Stomach (tissue), 9 donors: ENCODE measurements around the gene NCOR1. TPM values are rescaled to one million over a fixed set of nuclear protein-coding genes. Genes with fewer than 3 reads are reported as not detected.

Experiments
- DNase-seq, 2 donors: peaks; one replicate each; pipeline versions ENCODE4 v3.0.0 to v3.0.0-alpha.2; 2013 to 2019
- H3K27ac ChIP-seq, 5 donors: fragments of 200-600 bp in 4 of 5; sonication (generic) in 4 of 5; one replicate each; pipeline ENCODE4 v1.5.1; 2013 to 2019; ENCODE audit warnings: mild to moderate bottlenecking in 1 of 5, moderate library complexity in 1 of 5
- H3K27me3 ChIP-seq, 3 donors: fragments of 200-600 bp; sonication (generic); one replicate each; pipeline ENCODE4 v1.5.1; 2017 to 2019; ENCODE audit warnings: mixed run types in 1 of 3
- H3K36me3 ChIP-seq, 4 donors: fragments of 200-600 bp; sonication (generic); 1 replicate in 3 of 4; 2 replicates in 1 of 4; pipeline ENCODE4 v1.5.1; 2016 to 2019
- H3K4me1 ChIP-seq, 4 donors: fragments of 200-600 bp; sonication (generic); one replicate each; pipeline ENCODE4 v1.5.1; 2016 to 2019
- H3K4me3 ChIP-seq, 4 donors: fragments of 200-600 bp; sonication (generic) in 3 of 4; one replicate each; pipeline ENCODE4 v1.5.1; 2016 to 2019; ENCODE audit warnings: mild to moderate bottlenecking in 1 of 4
- H3K9me3 ChIP-seq, 4 donors: fragments of 200-600 bp; sonication (generic); one replicate each; pipeline ENCODE4 v1.5.1; 2016 to 2019
- CTCF ChIP-seq, 7 experiments: fragments of 450-650 bp in 4 of 7; fragments of 200-600 bp in 3 of 7; sonication (generic) in 3 of 7; IDR thresholded peaks; one replicate each; pipeline ENCODE4 v1.5.1; 2016 to 2019; ENCODE audit warnings: antibody characterized with exemption in 7 of 7, control low read depth in 2 of 7, mild to moderate bottlenecking in 1 of 7
- EP300 ChIP-seq: sonication (generic); formaldehyde crosslinking; IDR thresholded peaks from one replicate; pipeline ENCODE4 v1.6.1; 2017; ENCODE audit warnings: antibody characterized with exemption
- POLR2A ChIP-seq, 4 donors: fragments of 450-650 bp; IDR thresholded peaks; one replicate each; pipeline ENCODE4 v1.6.1; 2016; ENCODE audit warnings: antibody characterized with exemption in 4 of 4, control low read depth in 2 of 4, mild to moderate bottlenecking in 1 of 4, moderate library complexity in 1 of 4
- POLR2AphosphoS5 ChIP-seq, 3 donors: sonication (generic); formaldehyde crosslinking; IDR thresholded peaks; one replicate each; pipeline ENCODE4 v1.6.1; 2016; ENCODE audit warnings: antibody characterized with exemption in 3 of 3
- WGBS, 5 donors: extraction: QIAGEN DNeasy Blood & Tissue Kit in 3 of 5; methylation state at CpG; one replicate each; pipeline versions ENCODE4 v1.1.5 to v1.1.7; 2013 to 2018; 5-methylcytosine and 5-hydroxymethylcytosine counted together
- intact Hi-C: fragments of 100-400 bp; cut with DNase I; formaldehyde crosslinking; loops from one replicate; pipeline ENCODE4 v1.15.1; 2023; ENCODE audit warnings: low total_unique reads
- polyA plus RNA-seq, 3 donors: library from polyadenylated mRNA; stranded (reverse); fragments of 200-250 nt; gene quantifications; one replicate each; pipeline ENCODE4 v1.2.3, GENCODE V29; 2013
- total RNA-seq, 5 donors: library from RNA; depleted of rRNA; stranded (reverse); fragments of >200 nt; gene quantifications; one replicate each; pipeline versions ENCODE4 v1.1.0 to v1.2.3, GENCODE V29; 2014 to 2016
- donor health status: healthy with polysubstance abuse.
- donor health status: Bipolar disorder and iron deficiency.
- donor health status: healthy.

NCOR1 gene
- total and polyA plus RNA-seq, 8 donors = 28.7 to 444 (median 255) TPM

GRCh38 chr17:16100737-16101400 lies 114.5 kb downstream of the NCOR1 start:
- Histone ChIP-seq H3K9me3 (no peaks in the 10 kb centered on the region), H3K27me3 (no peaks in the 10 kb centered on the region), H3K4me3 (no peak overlapping the region), H3K4me1 (peaks cover 0 to 10% (median 4%) of the 10 kb centered on the region in 4 donors), H3K36me3 (peaks cover 26 to 90% (median 83%) of the 10 kb centered on the region in 4 donors), H3K27ac (no peak overlapping the region)
- intact Hi-C loops = no loop called here
- peak in 1 of 2 donors; percentile 29 for DNase-seq
- WGBS, 5 donors = 58 to 79% (median 65%) methylated on average over 8 of the region's 8 CpGs
- TF ChIP-seq CTCF (IDR thresholded peaks at IDR 0.05) = no peak
- no peak for TF ChIP-seq POLR2AphosphoS5 (IDR thresholded peaks at IDR 0.05)
- TF ChIP-seq POLR2A (IDR thresholded peaks at IDR 0.05) = no peak
- no peak for TF ChIP-seq EP300

GRCh38 chr17:16091773-16092172 lies 123.6 kb downstream of the NCOR1 start:
- intact Hi-C loops = no loop called here
- H3K4me1 ChIP-seq = peaks cover 0 to 7% (median 0%) of the 10 kb centered on the region in 4 donors
- H3K27ac ChIP-seq = no peak overlapping the region
- H3K9me3 ChIP-seq = no peaks in the 10 kb centered on the region
- TF ChIP-seq CTCF (IDR thresholded peaks at IDR 0.05) = no peak
- no peak for TF ChIP-seq POLR2AphosphoS5 (IDR thresholded peaks at IDR 0.05)
- TF ChIP-seq POLR2A (IDR thresholded peaks at IDR 0.05) = no peak
- TF ChIP-seq EP300 = no peak
- H3K36me3 ChIP-seq = peaks cover 10 to 68% (median 51%) of the 10 kb centered on the region in 4 donors
- no peak overlapping the region for H3K4me3 ChIP-seq
- 92 to 98% (median 95%) methylated on average over 4 of the region's 4 CpGs for WGBS, 5 donors
- no peaks in the 10 kb centered on the region for H3K27me3 ChIP-seq
- DNase-seq = no peak

- intact Hi-C loops = no loop called here
- no peak overlapping the region for H3K4me3 ChIP-seq
- H3K9me3 ChIP-seq = no peaks in the 10 kb centered on the region
- no peak for DNase-seq
- H3K4me1 ChIP-seq = peaks cover 0 to 18% (median 10%) of the 10 kb centered on the region in 4 donors
- no peak overlapping the region for H3K27ac ChIP-seq
- 82 to 88% (median 85%) methylated on average over 10 of the region's 10 CpGs for whole genome bisulfite sequencing, 5 donors
- no peak for TF ChIP-seq POLR2AphosphoS5 (IDR thresholded peaks at IDR 0.05)
- no peak for TF ChIP-seq POLR2A (IDR thresholded peaks at IDR 0.05)
- H3K27me3 ChIP-seq = no peaks in the 10 kb centered on the region
- peaks cover 10 to 64% (median 60%) of the 10 kb centered on the region in 4 donors for H3K36me3 ChIP-seq
Measured at GRCh38 chr17:16086957-16087356, 128.4 kb downstream of the NCOR1 start.

GRCh38 chr17:16085066-16085699 lies 130.2 kb downstream of the NCOR1 start:
- H3K4me1 ChIP-seq = peaks cover 0 to 15% (median 10%) of the 10 kb centered on the region in 4 donors
- H3K27ac ChIP-seq = peak overlapping the region in 4 of 5 donors; percentile 16 to 62 (median 40)
- 54 to 93% (median 90%) methylated on average over 1 of the region's 1 CpG for WGBS, 5 donors
- TF ChIP-seq EP300 (no peak), CTCF (IDR thresholded peaks at IDR 0.05) (no peak), POLR2A (IDR thresholded peaks at IDR 0.05) (no peak), POLR2AphosphoS5 (IDR thresholded peaks at IDR 0.05) (peak in 1 of 3 donors; percentile 2)
- DNase-seq = no peak
- H3K27me3 ChIP-seq = no peaks in the 10 kb centered on the region
- intact Hi-C loops = no loop called here
- H3K36me3 ChIP-seq = peaks cover 5 to 61% (median 54%) of the 10 kb centered on the region in 4 donors
- no peaks in the 10 kb centered on the region for H3K9me3 ChIP-seq
- no peak overlapping the region for H3K4me3 ChIP-seq
